Choroid plexus epithelial cell (primary cell): ENCODE results near the gene NELFA.

Experiments
- DNase-seq: peaks from one replicate; pipeline ENCODE4 v3.0.0-alpha.2; 2010; ENCODE audit warnings: low read depth
- H3K4me3 ChIP-seq: 2 replicates; pipeline ENCODE4 v1.5.1; 2011; ENCODE audit warnings: low read depth, mild to moderate bottlenecking, control low read depth, low read length, moderate library complexity
- TF ChIP-seq, protein P1 (sequence below): conservative IDR thresholded peaks from 2 replicates; pipeline ENCODE4 v1.5.1; 2011; ENCODE audit warnings: low read depth, mild to moderate bottlenecking, control low read depth, inconsistent platforms, low read length, moderate library complexity

Gene NELFA

DNA sequence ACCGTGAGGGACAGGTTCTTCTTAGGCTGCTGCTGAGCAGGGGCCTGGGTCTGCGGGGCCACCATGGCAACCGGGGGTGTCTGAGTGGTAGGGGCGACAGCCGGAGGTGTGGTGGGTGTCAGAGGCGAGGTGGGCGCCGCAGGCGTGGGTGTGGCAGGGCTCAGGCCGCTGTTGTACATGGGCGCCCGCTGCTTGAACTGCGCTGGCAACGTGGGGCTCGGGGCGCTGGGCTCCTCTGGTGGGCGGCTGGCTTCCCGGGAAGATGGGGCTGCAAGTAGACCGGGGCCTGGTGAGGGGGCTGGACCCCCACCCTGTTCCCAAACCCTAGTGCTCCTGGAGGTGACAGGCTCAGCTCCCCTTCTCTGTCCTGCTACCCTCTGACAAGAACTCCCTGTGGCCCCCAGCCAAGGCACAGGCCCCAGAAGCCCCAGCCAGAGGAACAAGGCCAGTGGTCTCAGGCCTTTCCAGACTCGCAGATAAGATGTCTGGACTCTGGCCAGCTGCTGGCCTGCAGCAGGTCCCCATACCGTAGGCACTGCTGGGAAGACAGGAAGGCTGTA is 24.8 kb downstream of the NELFA start:
- H3K4me3 ChIP-seq, result no peak overlapping the region
- DNase-seq, result no peak
- TF ChIP-seq, protein P1, sequence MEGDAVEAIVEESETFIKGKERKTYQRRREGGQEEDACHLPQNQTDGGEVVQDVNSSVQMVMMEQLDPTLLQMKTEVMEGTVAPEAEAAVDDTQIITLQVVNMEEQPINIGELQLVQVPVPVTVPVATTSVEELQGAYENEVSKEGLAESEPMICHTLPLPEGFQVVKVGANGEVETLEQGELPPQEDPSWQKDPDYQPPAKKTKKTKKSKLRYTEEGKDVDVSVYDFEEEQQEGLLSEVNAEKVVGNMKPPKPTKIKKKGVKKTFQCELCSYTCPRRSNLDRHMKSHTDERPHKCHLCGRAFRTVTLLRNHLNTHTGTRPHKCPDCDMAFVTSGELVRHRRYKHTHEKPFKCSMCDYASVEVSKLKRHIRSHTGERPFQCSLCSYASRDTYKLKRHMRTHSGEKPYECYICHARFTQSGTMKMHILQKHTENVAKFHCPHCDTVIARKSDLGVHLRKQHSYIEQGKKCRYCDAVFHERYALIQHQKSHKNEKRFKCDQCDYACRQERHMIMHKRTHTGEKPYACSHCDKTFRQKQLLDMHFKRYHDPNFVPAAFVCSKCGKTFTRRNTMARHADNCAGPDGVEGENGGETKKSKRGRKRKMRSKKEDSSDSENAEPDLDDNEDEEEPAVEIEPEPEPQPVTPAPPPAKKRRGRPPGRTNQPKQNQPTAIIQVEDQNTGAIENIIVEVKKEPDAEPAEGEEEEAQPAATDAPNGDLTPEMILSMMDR, result no peak

GRCh38 chr4:1983053-1983845 is 25.5 kb downstream of the NELFA start:
- TF ChIP-seq, protein P1, result no peak
- no peak overlapping the region for H3K4me3 ChIP-seq
- DNase-seq, result no peak

- H3K4me3 ChIP-seq, result no peak overlapping the region
- TF ChIP-seq, protein P1, result no peak
- DNase-seq, result no peak
Measured at GRCh38 chr4:1982124-1983052, 26.4 kb downstream of the NELFA start.

GRCh38 chr4:1981251-1982058 is 27.3 kb downstream of the NELFA start:
- H3K4me3 ChIP-seq, result no peak overlapping the region
- TF ChIP-seq, protein P1, result no peak
- DNase-seq, result peak; percentile 12

GRCh38 chr4:1980561-1981041 is 28.2 kb downstream of the NELFA start:
- TF ChIP-seq, protein P1, result no peak
- H3K4me3 ChIP-seq, result no peak overlapping the region
- no peak for DNase-seq

DNA sequence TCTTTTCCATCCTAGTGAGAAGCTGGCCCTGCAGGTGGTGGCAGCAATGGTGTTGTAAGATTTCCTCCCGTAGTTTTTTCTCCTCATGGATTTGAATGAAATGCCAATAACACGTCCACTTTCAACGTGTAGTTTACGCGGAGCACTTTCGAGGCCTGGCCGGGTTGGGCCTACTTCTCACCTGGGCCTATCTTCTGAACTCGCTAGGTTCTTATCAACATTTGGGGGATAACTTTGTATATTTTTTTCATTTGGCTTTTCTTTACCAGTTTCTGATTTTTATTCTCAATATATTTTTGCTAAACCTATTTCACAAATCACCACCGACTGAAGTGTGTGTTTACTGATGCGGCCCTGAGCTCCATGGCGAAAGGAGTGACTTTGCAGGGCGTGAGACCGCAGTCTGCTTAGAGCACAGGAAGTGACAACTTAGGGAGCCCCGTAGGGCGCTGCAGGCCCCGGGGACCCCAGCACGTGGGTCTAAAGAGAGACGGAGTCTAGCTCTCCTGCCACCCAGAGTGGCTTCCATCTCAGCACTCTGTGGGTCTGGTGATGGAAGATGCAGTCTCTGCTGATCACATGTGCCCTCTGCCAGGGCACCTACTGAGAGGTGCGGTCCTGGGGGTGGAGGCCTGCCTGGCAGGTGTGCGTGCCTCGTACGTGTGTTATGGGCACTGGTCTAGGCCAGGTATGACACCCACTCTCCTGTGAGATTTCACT is 29.1 kb downstream of the NELFA start:
- no peak overlapping the region for H3K4me3 ChIP-seq
- TF ChIP-seq, protein P1, result no peak

More for the DNA sequence above, 29.1 kb downstream of the NELFA start:
- no peak for DNase-seq
